NCI-H774 (cell line): Measurements from ENCODE around the gene TSHZ3.

ENCODE experiments used
- DNase-seq: peaks from one replicate; lab custom pipeline; 2025; lab: John Stamatoyannopoulos, UW

TSHZ3 gene

GRCh38 chr19:31349160-31349881 lies at the start of gene TSHZ3:
Gene TSHZ3 (minus strand): TSS chr19:31349436. CDS start chr19:31349219, 217 bp downstream.
- no peak for DNase-seq

- no peak for DNase-seq
Measured at GRCh38 chr19:31397308-31397707, 48.1 kb upstream of the TSHZ3 start.

- DNase-seq: no peak
Measured at GRCh38 chr19:31392464-31392863, 43.2 kb upstream of the TSHZ3 start.

GRCh38 chr19:31391518-31391917 lies 42.3 kb upstream of the TSHZ3 start:
- DNase-seq: no peak

- no peak for DNase-seq
Measured at GRCh38 chr19:31390711-31391110, 41.5 kb upstream of the TSHZ3 start.

- no peak for DNase-seq
Measured at GRCh38 chr19:31389874-31390273, 40.6 kb upstream of the TSHZ3 start.

- DNase-seq: no peak
Measured at GRCh38 chr19:31387717-31388301, 38.6 kb upstream of the TSHZ3 start.

GRCh38 chr19:31386806-31387205 lies 37.6 kb upstream of the TSHZ3 start:
- no peak for DNase-seq

GRCh38 chr19:31385744-31386143 lies 36.5 kb upstream of the TSHZ3 start:
- no peak for DNase-seq

- no peak for DNase-seq
Measured at GRCh38 chr19:31383553-31383952, 34.3 kb upstream of the TSHZ3 start.

GRCh38 chr19:31380854-31381253 lies 31.6 kb upstream of the TSHZ3 start:
- no peak for DNase-seq

- DNase-seq: no peak
Measured at GRCh38 chr19:31378404-31378803, 29.2 kb upstream of the TSHZ3 start.

GRCh38 chr19:31377736-31378135 lies 28.5 kb upstream of the TSHZ3 start:
- DNase-seq: no peak

GRCh38 chr19:31372246-31372781 lies 23.1 kb upstream of the TSHZ3 start:
- no peak for DNase-seq

- no peak for DNase-seq
Measured at GRCh38 chr19:31370216-31370615, 21.0 kb upstream of the TSHZ3 start.

GRCh38 chr19:31364963-31365362 lies 15.7 kb upstream of the TSHZ3 start:
- no peak for DNase-seq

- DNase-seq: no peak
Measured at GRCh38 chr19:31361728-31362127, 12.5 kb upstream of the TSHZ3 start.

- DNase-seq: no peak
Measured at GRCh38 chr19:31357315-31357673, 8.1 kb upstream of the TSHZ3 start.

- no peak for DNase-seq
Measured at GRCh38 chr19:31356587-31357314, 7.5 kb upstream of the TSHZ3 start.

GRCh38 chr19:31355665-31356289 lies 6.5 kb upstream of the TSHZ3 start:
- DNase-seq: no peak

GRCh38 chr19:31354799-31355664 lies 5.8 kb upstream of the TSHZ3 start:
- DNase-seq: no peak

GRCh38 chr19:31354316-31354715 lies 5.1 kb upstream of the TSHZ3 start:
- no peak for DNase-seq
